Loucy (cell line): ENCODE measurements around the gene ANO2.

Experiments
- EZH2phosphoT487 ChIP-seq: fragments of 200-600 bp; IDR thresholded peaks from 2 replicates; pipeline ENCODE4 v1.6.1; 2018; ENCODE audit warnings: antibody characterized with exemption, mild to moderate bottlenecking, moderate library complexity, borderline replicate concordance
- TF ChIP-seq, protein P1 (sequence below): fragments of 200-600 bp; sonication (generic); conservative IDR thresholded peaks from 2 replicates; pipeline ENCODE4 v1.5.1; 2014; ENCODE audit warnings: mild to moderate bottlenecking, antibody characterized with exemption, low read length

DNA sequence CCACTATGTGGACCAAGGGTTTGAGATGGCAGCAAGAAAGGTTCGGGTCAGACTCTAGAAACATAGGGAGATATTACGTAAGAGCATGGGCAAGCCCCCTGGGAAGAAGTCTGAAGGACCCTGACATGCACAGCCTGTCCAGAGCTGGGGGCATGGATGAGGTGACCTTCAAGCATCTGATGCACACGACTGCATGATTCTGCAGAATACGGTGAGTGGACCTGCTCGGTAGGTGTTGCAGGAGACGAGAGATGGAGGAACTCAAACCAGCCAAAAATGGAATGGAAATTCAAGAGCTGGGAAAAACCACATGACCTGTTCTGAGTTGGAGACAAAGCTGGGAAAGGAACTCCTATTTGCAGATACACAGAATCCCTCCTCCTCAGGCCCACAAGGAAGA lies 43.6 kb downstream of the ANO2 start:
- TF ChIP-seq, protein P1, sequence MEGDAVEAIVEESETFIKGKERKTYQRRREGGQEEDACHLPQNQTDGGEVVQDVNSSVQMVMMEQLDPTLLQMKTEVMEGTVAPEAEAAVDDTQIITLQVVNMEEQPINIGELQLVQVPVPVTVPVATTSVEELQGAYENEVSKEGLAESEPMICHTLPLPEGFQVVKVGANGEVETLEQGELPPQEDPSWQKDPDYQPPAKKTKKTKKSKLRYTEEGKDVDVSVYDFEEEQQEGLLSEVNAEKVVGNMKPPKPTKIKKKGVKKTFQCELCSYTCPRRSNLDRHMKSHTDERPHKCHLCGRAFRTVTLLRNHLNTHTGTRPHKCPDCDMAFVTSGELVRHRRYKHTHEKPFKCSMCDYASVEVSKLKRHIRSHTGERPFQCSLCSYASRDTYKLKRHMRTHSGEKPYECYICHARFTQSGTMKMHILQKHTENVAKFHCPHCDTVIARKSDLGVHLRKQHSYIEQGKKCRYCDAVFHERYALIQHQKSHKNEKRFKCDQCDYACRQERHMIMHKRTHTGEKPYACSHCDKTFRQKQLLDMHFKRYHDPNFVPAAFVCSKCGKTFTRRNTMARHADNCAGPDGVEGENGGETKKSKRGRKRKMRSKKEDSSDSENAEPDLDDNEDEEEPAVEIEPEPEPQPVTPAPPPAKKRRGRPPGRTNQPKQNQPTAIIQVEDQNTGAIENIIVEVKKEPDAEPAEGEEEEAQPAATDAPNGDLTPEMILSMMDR = no peak
- no peak for TF ChIP-seq EZH2phosphoT487
